GM12878 (cell line): ENCODE measurements around the gene GMDS. TPM values are rescaled to one million over a fixed set of nuclear protein-coding genes. Genes with fewer than 3 reads are reported as not detected.

Experiments
- ATAC-seq: fragments of 200-7000 bp; cut with Tn5 transposase; 3 replicates; pipeline ENCODE4 v1.9.1; 2020; ENCODE audit warnings: mild to moderate bottlenecking, moderate library complexity
- BruUV-seq: library from RNA; stranded (reverse); fragments of 400-500 nt; replicated peaks from 2 replicates; lab custom pipeline; 2021; lab: Mats Ljungman, UMichigan
- CTCF ChIA-PET: fragments of 300-600 bp; sonication (Branson Sonifier 250); formaldehyde crosslinking; extraction: SDS; loops from one replicate; lab custom pipeline; 2021; ENCODE audit warnings: inconsistent platforms; lab: Yijun Ruan, JAX
- POLR2A ChIA-PET: fragments of 350-600 bp; formaldehyde crosslinking; extraction: SDS; loops from one replicate; lab custom pipeline; 2021; ENCODE audit warnings: inconsistent platforms; lab: Charles Lee
- RAD21 ChIA-PET: fragments of 300-600 bp; sonication (Branson Sonifier 250); formaldehyde crosslinking; loops from one replicate; lab custom pipeline; 2023; ENCODE audit warnings: antibody characterized with exemption; ENCODE audit not compliant: unreplicated experiment; lab: Charles Lee
- SMC1A ChIA-PET: fragments of 300-600 bp; sonication (Branson Sonifier 250); formaldehyde crosslinking; loops from one replicate; lab custom pipeline; 2023; ENCODE audit not compliant: unreplicated experiment, uncharacterized antibody; lab: Charles Lee
- DNase-seq: peaks from one replicate; pipeline ENCODE4 v3.0.0-alpha.2; 2011; ENCODE audit warnings: low read depth, low spot score
- FAIRE-seq: peaks from 3 replicates; lab custom pipeline; 2011; peaks lifted over from hg19 to GRCh38; lab: Jason Lieb, UNC
- H2AFZ ChIP-seq: 2 replicates; pipeline ENCODE4 v1.6.0; 2011; ENCODE audit warnings: low read depth, low read length, control low read depth; ENCODE audit not compliant: control insufficient read depth
- H3K27ac ChIP-seq: 2 replicates; pipeline ENCODE4 v1.5.1; 2011; ENCODE audit warnings: control low read depth; ENCODE audit not compliant: control insufficient read depth, insufficient read depth
- H3K27me3 ChIP-seq, 2 experiments: replicated peaks in 1 of 2; 2 replicates each; pipeline versions ENCODE4 v1.6.0 to v1.6.1; 2011; ENCODE audit warnings: low read length in 1 of 2; ENCODE audit not compliant: control insufficient read depth in 2 of 2, insufficient read depth in 2 of 2
- H3K36me3 ChIP-seq, 2 experiments: 2 replicates each; pipeline ENCODE4 v1.5.1; 2011; ENCODE audit warnings: low read length in 1 of 2; ENCODE audit not compliant: control insufficient read depth in 2 of 2, insufficient read depth in 2 of 2
- H3K4me1 ChIP-seq: 2 replicates; pipeline ENCODE4 v1.6.1; 2011; ENCODE audit warnings: mild to moderate bottlenecking, low read length, moderate library complexity, mixed read lengths; ENCODE audit not compliant: control insufficient read depth, insufficient read depth
- H3K4me2 ChIP-seq: 2 replicates; pipeline ENCODE4 v1.6.0; 2011; ENCODE audit warnings: control low read depth; ENCODE audit not compliant: control insufficient read depth, insufficient read depth
- H3K4me3 ChIP-seq: fragments of 200-600 bp; sonication (generic); 2 replicates; pipeline ENCODE4 v1.5.1; 2016
- H3K79me2 ChIP-seq: 2 replicates; pipeline ENCODE4 v1.6.0; 2011; ENCODE audit warnings: low read length; ENCODE audit not compliant: control insufficient read depth, insufficient read depth
- H3K9ac ChIP-seq: 2 replicates; pipeline ENCODE4 v1.8.0; 2011; ENCODE audit warnings: low read length, control low read depth, mixed read lengths; ENCODE audit not compliant: control insufficient read depth, insufficient read depth
- H3K9me3 ChIP-seq: replicated peaks from 3 replicates; pipeline ENCODE4 v1.5.1; 2011; ENCODE audit warnings: mild to moderate bottlenecking, low read length; ENCODE audit not compliant: control insufficient read depth, insufficient read depth
- H4K20me1 ChIP-seq: 2 replicates; pipeline ENCODE4 v1.6.0; 2011; ENCODE audit not compliant: control insufficient read depth, insufficient read depth
- BCL11A ChIP-seq: IDR thresholded peaks from 2 replicates; pipeline ENCODE4 v1.6.1; 2011; ENCODE audit warnings: low read depth, low read length
- EGR1 ChIP-seq, 2 experiments: IDR thresholded peaks; 1 replicate in 1 of 2; 2 replicates in 1 of 2; pipeline ENCODE4 v1.6.1; 2011 to 2012; ENCODE audit warnings: low read depth in 2 of 2, low read length in 2 of 2, borderline replicate concordance in 1 of 2, mild to moderate bottlenecking in 1 of 2, moderate library complexity in 1 of 2
- ELK1 ChIP-seq: IDR thresholded peaks from 2 replicates; pipeline ENCODE4 v1.6.1; 2012; ENCODE audit warnings: low read depth, low read length, improper control_type of control experiment
- EP300 ChIP-seq, 2 experiments: fragments of 150-350 bp in 1 of 2; IDR thresholded peaks; 2 replicates each; pipeline ENCODE4 v1.6.1; 2011 to 2012; ENCODE audit warnings: low read depth in 2 of 2, low read length in 2 of 2, borderline replicate concordance in 1 of 2, improper control_type of control experiment in 1 of 2, inconsistent platforms in 1 of 2; ENCODE audit not compliant: control insufficient read depth in 1 of 2
- FOXM1 ChIP-seq: IDR thresholded peaks from 2 replicates; pipeline ENCODE4 v1.6.1; 2012; ENCODE audit warnings: low read depth, mild to moderate bottlenecking, inconsistent platforms, low read length, moderate library complexity
- GATAD2B ChIP-seq: fragments of 450-650 bp; conservative IDR thresholded peaks from 2 replicates; pipeline ENCODE4 v1.6.1; 2017; ENCODE audit warnings: low read depth, mild to moderate bottlenecking, moderate library complexity
- IKZF1 ChIP-seq: fragments of 450-650 bp; conservative IDR thresholded peaks from 2 replicates; pipeline ENCODE4 v1.6.1; 2017; ENCODE audit warnings: antibody characterized with exemption, mild to moderate bottlenecking
- MAX ChIP-seq: IDR thresholded peaks from 2 replicates; pipeline ENCODE4 v1.6.1; 2012; ENCODE audit warnings: low read depth, low read length, improper control_type of control experiment
- POLR2AphosphoS5 ChIP-seq: IDR thresholded peaks from 2 replicates; pipeline ENCODE4 v1.6.1; 2011; ENCODE audit warnings: mild to moderate bottlenecking, low read length, inconsistent platforms
- RAD21 ChIP-seq: IDR thresholded peaks from 2 replicates; pipeline ENCODE4 v1.6.1; 2011; ENCODE audit warnings: mild to moderate bottlenecking, low read depth, low read length, moderate library complexity; ENCODE audit not compliant: insufficient read depth
- RUNX3 ChIP-seq: IDR thresholded peaks from 2 replicates; pipeline ENCODE4 v1.6.1; 2012; ENCODE audit warnings: low read length, inconsistent platforms
- SREBF2 ChIP-seq: IDR thresholded peaks from 2 replicates; pipeline ENCODE4 v1.6.1; 2012; ENCODE audit warnings: mild to moderate bottlenecking, low read length
- TBL1XR1 ChIP-seq: IDR thresholded peaks from 2 replicates; pipeline ENCODE4 v1.6.1; 2012; ENCODE audit warnings: low read depth, low read length, improper control_type of control experiment
- ZBTB33 ChIP-seq: fragments of 450-650 bp; IDR thresholded peaks from 2 replicates; pipeline ENCODE4 v1.6.1; 2017; ENCODE audit warnings: mild to moderate bottlenecking
- WGBS: methylation state at CpG from one replicate; pipeline ENCODE4 v1.1.6; 2016; ENCODE audit warnings: low lambda C conversion rate; ENCODE audit not compliant: insufficient replicate concordance, insufficient coverage; ENCODE audit errors: missing lambda C conversion rate; 5-methylcytosine and 5-hydroxymethylcytosine counted together
- in situ Hi-C: fragments of 300-500 bp; cut with MboI; formaldehyde crosslinking; loops from 9 replicates; pipeline ENCODE4 v1.14.3; 2018; ENCODE audit warnings: mixed read lengths
- intact Hi-C: fragments of 100-400 bp; cut with micrococcal nuclease; formaldehyde crosslinking; loops from one replicate; pipeline ENCODE4 v1.14.2; 2022; ENCODE audit not compliant: unreplicated experiment
- polyA plus RNA-seq, 11 experiments: library from polyadenylated mRNA; depleted of rRNA in 4 of 11; unstranded in 6 of 11; stranded (reverse) in 5 of 11; fragments of >200 nt; fragmentation: Nextera tagmentation in 4 of 11; fragmentation: Illumina TruSeq in 1 of 11; extraction: Ambion mirVana in 4 of 11; extraction: Trizol in 1 of 11; gene quantifications; 1 replicate in 1 of 11; 2 replicates in 10 of 11; pipeline versions ENCODE4 v1.2.1 to v1.2.3, GENCODE V29; 2011 to 2016; ENCODE audit warnings: inconsistent platforms in 2 of 11, missing spikeins in 2 of 11, low read depth in 1 of 11
- total RNA-seq, 4 experiments: library from RNA; depleted of rRNA in 3 of 4; stranded (reverse); fragments of >200 nt in 3 of 4; fragmentation: Illumina TruSeq in 1 of 4; extraction: Trizol in 1 of 4; gene quantifications; 2 replicates each; pipeline versions ENCODE4 v1.2.1 to v1.2.3, GENCODE V29; 2013 to 2021
- TF ChIP-seq, protein P1 (sequence below): IDR thresholded peaks from 2 replicates; pipeline ENCODE4 v1.6.1; 2011; ENCODE audit warnings: low read depth, mild to moderate bottlenecking, low read length, moderate library complexity, borderline replicate concordance; ENCODE audit errors: extremely low read depth
- TF ChIP-seq, protein P2 (sequence below): IDR thresholded peaks from 2 replicates; pipeline ENCODE4 v1.6.1; 2012; ENCODE audit warnings: low read depth, low read length, improper control_type of control experiment

GMDS gene
- total and polyA plus RNA-seq, 10 of the 15 experiments (the other 5 are each of a cell fraction or from before 2014, with no cell fraction given): 0.61 to 53.8 (median 29.3) TPM

DNA sequence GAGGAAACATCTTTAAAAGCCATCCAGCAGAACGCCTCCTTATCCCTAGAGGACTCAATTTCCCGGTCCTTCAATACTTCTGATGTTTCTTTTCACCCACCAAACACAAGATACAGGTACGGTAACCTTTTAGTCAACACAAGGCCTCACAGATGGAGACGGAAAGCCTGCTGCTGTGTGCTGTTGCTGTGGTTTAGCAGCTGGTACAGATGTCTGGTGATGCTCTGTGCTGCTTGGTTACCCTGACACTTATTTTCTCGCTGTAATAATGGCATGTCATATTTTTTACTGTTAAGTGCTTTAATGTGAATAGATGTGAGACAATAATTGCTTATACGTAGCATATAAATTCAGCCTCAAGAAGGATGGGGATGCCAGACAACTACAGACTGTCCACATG is 25.3 kb downstream of the GMDS start (continued):
- TF ChIP-seq GATAD2B: no peak
- no peak for TF ChIP-seq FOXM1

DNA sequence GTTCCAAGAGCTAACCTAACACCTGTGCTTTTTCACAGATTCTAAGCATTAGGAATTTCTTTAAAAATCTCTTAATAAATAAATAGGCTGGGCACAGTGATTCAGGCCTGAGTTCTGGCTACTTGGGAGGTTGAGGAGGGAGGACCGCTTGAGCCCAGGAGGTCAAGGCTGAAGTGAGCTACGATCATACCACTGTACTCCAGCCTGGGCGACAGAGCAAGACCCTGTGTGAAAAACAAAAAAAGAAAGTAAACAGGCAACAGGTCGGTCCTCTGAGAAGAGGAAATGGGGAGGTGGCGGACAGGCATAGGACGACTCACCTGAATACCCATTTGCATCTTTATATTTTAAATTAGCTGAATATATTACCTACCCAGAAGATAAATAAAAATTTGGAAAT is 26.5 kb downstream of the GMDS start:
- CTCF ChIA-PET: interaction anchor here (0.9 to 1.6 kb wide), 2 partner anchors 10 to 135 kb away, joined by 4 to 10 read pairs; no protein-coding TSS in a partner anchor
- Histone ChIP-seq H3K4me1 (peaks cover 14% of the 10 kb centered on the region), H3K36me3 (no peaks in the 10 kb centered on the region), H3K9me3 (no peaks in the 10 kb centered on the region), H3K4me2 (no peak overlapping the region), H3K79me2 (peaks cover 21% of the 10 kb centered on the region), H3K9ac (no peak overlapping the region), H4K20me1 (no peaks in the 10 kb centered on the region), H3K27ac (no peak overlapping the region), H3K27me3 (no peaks in the 10 kb centered on the region), H2AFZ (no peak overlapping the region), H3K4me3 (no peak overlapping the region)
- SMC1A ChIA-PET: interaction anchor here (1.5 to 2.1 kb wide), 2 partner anchors 10 to 13 kb away, joined by 6 read pairs; no protein-coding TSS in a partner anchor
- FAIRE-seq (no peak), ATAC-seq (no peak), DNase-seq (no peak)
- RAD21 ChIA-PET: no interaction called here
- no peak for TF ChIP-seq MAX
- no peak for TF ChIP-seq TBL1XR1
- no peak for TF ChIP-seq BCL11A
- TF ChIP-seq, protein P1, sequence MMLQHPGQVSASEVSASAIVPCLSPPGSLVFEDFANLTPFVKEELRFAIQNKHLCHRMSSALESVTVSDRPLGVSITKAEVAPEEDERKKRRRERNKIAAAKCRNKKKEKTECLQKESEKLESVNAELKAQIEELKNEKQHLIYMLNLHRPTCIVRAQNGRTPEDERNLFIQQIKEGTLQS: no peak
- no peak for TF ChIP-seq EGR1 (IDR thresholded peaks at IDR 0.05; ENCODE audit: borderline replicate concordance in 1 of 2, low read depth in 2 of 2, low read length in 2 of 2)
- TF ChIP-seq, protein P2, sequence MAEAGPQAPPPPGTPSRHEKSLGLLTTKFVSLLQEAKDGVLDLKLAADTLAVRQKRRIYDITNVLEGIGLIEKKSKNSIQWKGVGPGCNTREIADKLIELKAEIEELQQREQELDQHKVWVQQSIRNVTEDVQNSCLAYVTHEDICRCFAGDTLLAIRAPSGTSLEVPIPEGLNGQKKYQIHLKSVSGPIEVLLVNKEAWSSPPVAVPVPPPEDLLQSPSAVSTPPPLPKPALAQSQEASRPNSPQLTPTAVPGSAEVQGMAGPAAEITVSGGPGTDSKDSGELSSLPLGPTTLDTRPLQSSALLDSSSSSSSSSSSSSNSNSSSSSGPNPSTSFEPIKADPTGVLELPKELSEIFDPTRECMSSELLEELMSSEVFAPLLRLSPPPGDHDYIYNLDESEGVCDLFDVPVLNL: no peak
- TF ChIP-seq ELK1: no peak
- TF ChIP-seq RAD21: no peak
- no peak for TF ChIP-seq IKZF1
- TF ChIP-seq POLR2AphosphoS5: no peak
- TF ChIP-seq SREBF2: no peak
- no peak for TF ChIP-seq EP300 (IDR thresholded peaks at IDR 0.05; ENCODE audit: borderline replicate concordance in 1 of 2, control insufficient read depth in 1 of 2, low read depth in 2 of 2, low read length in 2 of 2)
- TF ChIP-seq ZBTB33: no peak
- no peak for TF ChIP-seq RUNX3
- POLR2A ChIA-PET: no interaction called here
- intact Hi-C loops (no loop called here), in situ Hi-C loops (no loop called here)
- BruUV-seq: no TSS peak
- 66% methylated on average over 6 of the region's 6 CpGs for WGBS
